ENCODE measurements around the gene TNIP2.

The TNIP2 gene

GRCh38 chr4:2722033-2722432 lies 34.1 kb downstream of the TNIP2 start:
- peak; percentile 33 for FAIRE-seq
- no peak for DNase-seq (ENCODE audit: insufficient read length, low spot score)
- TF ChIP-seq PAX5 (IDR thresholded peaks at IDR 0.05; ENCODE audit: insufficient read depth, low read length, severe bottlenecking): no peak

GRCh38 chr4:2721586-2721985 lies 34.5 kb downstream of the TNIP2 start:
- no peak for DNase-seq (ENCODE audit: insufficient read length, low spot score)
- FAIRE-seq: no peak
- TF ChIP-seq SPI1 (IDR thresholded peaks at IDR 0.05; ENCODE audit: low read depth, low read length) (no peak), POU2F2 (IDR thresholded peaks at IDR 0.05; ENCODE audit: low read depth, low read length) (no peak), POLR2A (IDR thresholded peaks at IDR 0.05; ENCODE audit: low read depth, low read length) (no peak), POLR2AphosphoS5 (IDR thresholded peaks at IDR 0.05; ENCODE audit: low read depth, low read length) (no peak), TAF1 (IDR thresholded peaks at IDR 0.05; ENCODE audit: low read depth, low read length) (no peak), PAX5 (IDR thresholded peaks at IDR 0.05; ENCODE audit: insufficient read depth, low read length, severe bottlenecking) (no peak)

GRCh38 chr4:2716236-2716635 lies 39.9 kb downstream of the TNIP2 start:
- TF ChIP-seq POLR2AphosphoS5 (IDR thresholded peaks at IDR 0.05; ENCODE audit: low read depth, low read length) (no peak), TAF1 (IDR thresholded peaks at IDR 0.05; ENCODE audit: low read depth, low read length) (no peak), PAX5 (IDR thresholded peaks at IDR 0.05; ENCODE audit: insufficient read depth, low read length, severe bottlenecking) (no peak), POU2F2 (IDR thresholded peaks at IDR 0.05; ENCODE audit: low read depth, low read length) (no peak), POLR2A (IDR thresholded peaks at IDR 0.05; ENCODE audit: low read depth, low read length) (no peak), SPI1 (IDR thresholded peaks at IDR 0.05; ENCODE audit: low read depth, low read length) (no peak)
- FAIRE-seq (no peak), DNase-seq (ENCODE audit: insufficient read length, low spot score) (no peak)

- DNase-seq (ENCODE audit: insufficient read length, low spot score) (no peak), FAIRE-seq (peak; percentile 45)
- TF ChIP-seq POLR2AphosphoS5 (IDR thresholded peaks at IDR 0.05; ENCODE audit: low read depth, low read length): no peak
- no peak for TF ChIP-seq POLR2A (IDR thresholded peaks at IDR 0.05; ENCODE audit: low read depth, low read length)
- TF ChIP-seq TAF1 (IDR thresholded peaks at IDR 0.05; ENCODE audit: low read depth, low read length): no peak
Observed at GRCh38 chr4:2715426-2715825, 40.7 kb downstream of the TNIP2 start.

GRCh38 chr4:2714918-2715317 lies 41.2 kb downstream of the TNIP2 start:
- no peak for TF ChIP-seq PAX5 (IDR thresholded peaks at IDR 0.05; ENCODE audit: insufficient read depth, low read length, severe bottlenecking)
- TF ChIP-seq POLR2A (IDR thresholded peaks at IDR 0.05; ENCODE audit: low read depth, low read length): no peak
- no peak for TF ChIP-seq SPI1 (IDR thresholded peaks at IDR 0.05; ENCODE audit: low read depth, low read length)
- TF ChIP-seq TAF1 (IDR thresholded peaks at IDR 0.05; ENCODE audit: low read depth, low read length): no peak
- no peak for TF ChIP-seq POLR2AphosphoS5 (IDR thresholded peaks at IDR 0.05; ENCODE audit: low read depth, low read length)
- no peak for TF ChIP-seq POU2F2 (IDR thresholded peaks at IDR 0.05; ENCODE audit: low read depth, low read length)
- FAIRE-seq: no peak
- DNase-seq (ENCODE audit: insufficient read length, low spot score): no peak

GRCh38 chr4:2714061-2714770 lies 41.9 kb downstream of the TNIP2 start:
- peak; percentile 50 for FAIRE-seq
- DNase-seq (ENCODE audit: insufficient read length, low spot score): no peak
- no peak for TF ChIP-seq POU2F2 (IDR thresholded peaks at IDR 0.05; ENCODE audit: low read depth, low read length)
- TF ChIP-seq POLR2AphosphoS5 (IDR thresholded peaks at IDR 0.05; ENCODE audit: low read depth, low read length): no peak
- no peak for TF ChIP-seq TAF1 (IDR thresholded peaks at IDR 0.05; ENCODE audit: low read depth, low read length)
- no peak for TF ChIP-seq POLR2A (IDR thresholded peaks at IDR 0.05; ENCODE audit: low read depth, low read length)
- no peak for TF ChIP-seq SPI1 (IDR thresholded peaks at IDR 0.05; ENCODE audit: low read depth, low read length)
- no peak for TF ChIP-seq PAX5 (IDR thresholded peaks at IDR 0.05; ENCODE audit: insufficient read depth, low read length, severe bottlenecking)

GRCh38 chr4:2713337-2713736 lies 42.8 kb downstream of the TNIP2 start:
- FAIRE-seq (no peak), DNase-seq (ENCODE audit: insufficient read length, low spot score) (no peak)
- TF ChIP-seq PAX5 (IDR thresholded peaks at IDR 0.05; ENCODE audit: insufficient read depth, low read length, severe bottlenecking) (no peak), POU2F2 (IDR thresholded peaks at IDR 0.05; ENCODE audit: low read depth, low read length) (no peak), POLR2AphosphoS5 (IDR thresholded peaks at IDR 0.05; ENCODE audit: low read depth, low read length) (no peak), SPI1 (IDR thresholded peaks at IDR 0.05; ENCODE audit: low read depth, low read length) (no peak), TAF1 (IDR thresholded peaks at IDR 0.05; ENCODE audit: low read depth, low read length) (no peak), POLR2A (IDR thresholded peaks at IDR 0.05; ENCODE audit: low read depth, low read length) (no peak)

GRCh38 chr4:2712261-2712842 lies 43.8 kb downstream of the TNIP2 start:
- FAIRE-seq: no peak
- TF ChIP-seq POLR2AphosphoS5 (IDR thresholded peaks at IDR 0.05; ENCODE audit: low read depth, low read length): no peak
- TF ChIP-seq PAX5 (IDR thresholded peaks at IDR 0.05; ENCODE audit: insufficient read depth, low read length, severe bottlenecking): no peak
- TF ChIP-seq SPI1 (IDR thresholded peaks at IDR 0.05; ENCODE audit: low read depth, low read length): no peak
- TF ChIP-seq POLR2A (IDR thresholded peaks at IDR 0.05; ENCODE audit: low read depth, low read length): no peak
- no peak for TF ChIP-seq TAF1 (IDR thresholded peaks at IDR 0.05; ENCODE audit: low read depth, low read length)
- TF ChIP-seq POU2F2 (IDR thresholded peaks at IDR 0.05; ENCODE audit: low read depth, low read length): no peak
- no peak for DNase-seq (ENCODE audit: insufficient read length, low spot score)

- DNase-seq (ENCODE audit: insufficient read length, low spot score): no peak
- peak; percentile 72 for TF ChIP-seq SPI1 (IDR thresholded peaks at IDR 0.05; ENCODE audit: low read depth, low read length)
- no peak for TF ChIP-seq POU2F2 (IDR thresholded peaks at IDR 0.05; ENCODE audit: low read depth, low read length)
- TF ChIP-seq PAX5 (IDR thresholded peaks at IDR 0.05; ENCODE audit: insufficient read depth, low read length, severe bottlenecking): no peak
- no peak for FAIRE-seq
Observed at GRCh38 chr4:2702770-2703169, 53.4 kb downstream of the TNIP2 start.

- FAIRE-seq (peak; percentile 51), DNase-seq (ENCODE audit: insufficient read length, low spot score) (no peak)
- TF ChIP-seq PAX5 (IDR thresholded peaks at IDR 0.05; ENCODE audit: insufficient read depth, low read length, severe bottlenecking): no peak
- TF ChIP-seq POLR2A (IDR thresholded peaks at IDR 0.05; ENCODE audit: low read depth, low read length): no peak
- no peak for TF ChIP-seq TAF1 (IDR thresholded peaks at IDR 0.05; ENCODE audit: low read depth, low read length)
- no peak for TF ChIP-seq POLR2AphosphoS5 (IDR thresholded peaks at IDR 0.05; ENCODE audit: low read depth, low read length)
- TF ChIP-seq SPI1 (IDR thresholded peaks at IDR 0.05; ENCODE audit: low read depth, low read length): no peak
- TF ChIP-seq POU2F2 (IDR thresholded peaks at IDR 0.05; ENCODE audit: low read depth, low read length): no peak
Observed at GRCh38 chr4:2702361-2702760, 53.8 kb downstream of the TNIP2 start.

Measured in GM12891 (cell line).